ENCODE data around the gene BATF.

GRCh38 chr14:75562489-75562888 is 40.2 kb downstream of the BATF start:
- TF ChIP-seq CTCF (conservative IDR thresholded peaks at IDR 0.05; ENCODE audit: low read length) (no peak), EZH2phosphoT487 (IDR thresholded peaks at IDR 0.05; ENCODE audit: borderline replicate concordance, low read depth, low read length) (no peak)
